IMR-90 (cell line): ENCODE measurements around the gene THUMPD2. TPM values are rescaled to one million over a fixed set of nuclear protein-coding genes. Genes with fewer than 3 reads are reported as not detected.

Source experiments
- ATAC-seq: fragments of 200-7000 bp; cut with Tn5 transposase; 2 replicates; pipeline ENCODE4 v1.9.1; 2020; ENCODE audit warnings: low read depth, mild to moderate bottlenecking, moderate library complexity
- BruUV-seq: library from RNA; stranded (reverse); fragments of 400-500 nt; replicated peaks from 2 replicates; lab custom pipeline; 2021; lab: Mats Ljungman, UMichigan
- CTCF ChIA-PET: fragments of 300-600 bp; formaldehyde crosslinking; extraction: SDS; loops from one replicate; lab custom pipeline; 2021; ENCODE audit warnings: antibody characterized with exemption; lab: Yijun Ruan, JAX
- POLR2A ChIA-PET: fragments of 300-600 bp; sonication (Branson Sonifier 250); formaldehyde crosslinking; loops from one replicate; lab custom pipeline; 2022; ENCODE audit warnings: antibody characterized with exemption; ENCODE audit not compliant: unreplicated experiment; lab: Charles Lee
- DNase-seq: peaks from one replicate; pipeline ENCODE4 v3.0.0; 2013
- H2AFZ ChIP-seq: replicated peaks from 2 replicates; pipeline ENCODE3; 2013; ENCODE audit warnings: low read length, mild to moderate bottlenecking; ENCODE audit not compliant: poor library complexity
- H2AK5ac ChIP-seq: 2 replicates; pipeline ENCODE4 v1.6.1; 2013; ENCODE audit warnings: low read depth, low read length, inconsistent platforms
- H2AK9ac ChIP-seq: replicated peaks from 2 replicates; pipeline ENCODE3; 2013; ENCODE audit warnings: mild to moderate bottlenecking, low read depth, low read length, moderate library complexity; ENCODE audit not compliant: poor library complexity
- H2BK120ac ChIP-seq: 2 replicates; pipeline ENCODE4 v1.6.1; 2013; ENCODE audit warnings: low read depth, low read length, inconsistent platforms
- H2BK15ac ChIP-seq: 3 replicates; pipeline ENCODE4 v1.6.1; 2013; ENCODE audit warnings: low read depth, low read length, inconsistent platforms
- H2BK20ac ChIP-seq: 2 replicates; pipeline ENCODE4 v1.6.1; 2013; ENCODE audit warnings: low read depth, mild to moderate bottlenecking, inconsistent platforms, low read length, moderate library complexity
- H2BK5ac ChIP-seq: 2 replicates; pipeline ENCODE4 v1.6.1; 2013; ENCODE audit warnings: mild to moderate bottlenecking, low read depth, low read length, inconsistent platforms; ENCODE audit not compliant: poor library complexity, severe bottlenecking
- H3K14ac ChIP-seq: replicated peaks from 2 replicates; pipeline ENCODE4 v1.6.1; 2013; ENCODE audit warnings: low read depth, low read length, inconsistent platforms
- H3K18ac ChIP-seq: 2 replicates; pipeline ENCODE4 v1.6.1; 2013; ENCODE audit warnings: low read depth, low read length, control low read depth
- H3K23ac ChIP-seq: 2 replicates; pipeline ENCODE4 v1.6.1; 2013; ENCODE audit warnings: low read depth, low read length, inconsistent platforms
- H3K27ac ChIP-seq: 2 replicates; pipeline ENCODE4 v1.5.1; 2013; ENCODE audit warnings: mild to moderate bottlenecking, control low read depth, low read length; ENCODE audit not compliant: insufficient read depth
- H3K27me3 ChIP-seq: 2 replicates; pipeline ENCODE4 v1.6.1; 2013; ENCODE audit warnings: low read length; ENCODE audit not compliant: control insufficient read depth, insufficient read depth
- H3K36me3 ChIP-seq: 2 replicates; pipeline ENCODE4 v1.6.1; 2013; ENCODE audit warnings: low read length, mixed read lengths; ENCODE audit not compliant: control insufficient read depth, insufficient read depth
- H3K4ac ChIP-seq: 2 replicates; pipeline ENCODE4 v1.6.1; 2013; ENCODE audit warnings: low read depth, low read length, inconsistent platforms
- H3K4me1 ChIP-seq: 2 replicates; pipeline ENCODE4 v1.6.1; 2013; ENCODE audit warnings: low read length, mixed read lengths; ENCODE audit not compliant: control insufficient read depth, insufficient read depth
- H3K4me2 ChIP-seq: 2 replicates; pipeline ENCODE4 v1.6.1; 2013; ENCODE audit warnings: low read depth, mild to moderate bottlenecking, control low read depth, low read length, moderate library complexity
- H3K4me3 ChIP-seq: 2 replicates; pipeline ENCODE4 v1.5.1; 2013; ENCODE audit warnings: low read depth, mild to moderate bottlenecking, control low read depth, low read length, moderate library complexity; ENCODE audit not compliant: insufficient read depth
- H3K56ac ChIP-seq: 2 replicates; pipeline ENCODE4 v1.6.1; 2013; ENCODE audit warnings: low read length, inconsistent platforms; ENCODE audit not compliant: insufficient read depth; ENCODE audit errors: extremely low read depth
- H3K79me1 ChIP-seq, 2 experiments: 2 replicates each; pipeline ENCODE4 v1.6.1; 2013; ENCODE audit warnings: low read length in 2 of 2, inconsistent platforms in 1 of 2, low read depth in 1 of 2
- H3K9ac ChIP-seq: 2 replicates; pipeline ENCODE4 v1.6.1; 2013; ENCODE audit warnings: low read depth, low read length, control low read depth
- H3K9me1 ChIP-seq: 2 replicates; pipeline ENCODE4 v1.6.1; 2013; ENCODE audit warnings: low read length, inconsistent platforms; ENCODE audit not compliant: insufficient read depth
- H3K9me3 ChIP-seq: 2 replicates; pipeline ENCODE4 v1.6.1; 2013; ENCODE audit warnings: low read length; ENCODE audit not compliant: control insufficient read depth, insufficient read depth
- H4K20me1 ChIP-seq: 2 replicates; pipeline ENCODE4 v1.6.1; 2013; ENCODE audit warnings: low read length, inconsistent platforms; ENCODE audit not compliant: insufficient read depth
- H4K5ac ChIP-seq: 2 replicates; pipeline ENCODE4 v1.6.1; 2013; ENCODE audit warnings: mild to moderate bottlenecking, low read depth, low read length, control low read depth
- H4K8ac ChIP-seq, 2 experiments: 2 replicates each; pipeline ENCODE4 v1.6.1; 2013; ENCODE audit warnings: low read depth in 2 of 2, low read length in 2 of 2, control low read depth in 1 of 2, inconsistent platforms in 1 of 2
- H4K91ac ChIP-seq: 2 replicates; pipeline ENCODE4 v1.6.1; 2013; ENCODE audit warnings: low read depth, low read length, inconsistent platforms; ENCODE audit not compliant: insufficient read depth
- BHLHE40 ChIP-seq: fragments of 150-350 bp; IDR thresholded peaks from 2 replicates; pipeline ENCODE4 v1.6.1; 2016; ENCODE audit warnings: mild to moderate bottlenecking, low read depth, low read length
- CEBPB ChIP-seq: IDR thresholded peaks from 2 replicates; pipeline ENCODE4 v1.6.1; 2012; ENCODE audit warnings: low read depth, low read length, improper control_type of control experiment
- CHD1 ChIP-seq: IDR thresholded peaks from 2 replicates; pipeline ENCODE4 v1.6.1; 2012; ENCODE audit warnings: low read depth, low read length, improper control_type of control experiment
- FOS ChIP-seq: fragments of 150-350 bp; IDR thresholded peaks from 2 replicates; pipeline ENCODE4 v1.6.1; 2016; ENCODE audit warnings: low read depth, low read length
- MAFK ChIP-seq: IDR thresholded peaks from 2 replicates; pipeline ENCODE4 v1.6.1; 2012; ENCODE audit warnings: low read depth, low read length, improper control_type of control experiment
- MXI1 ChIP-seq: IDR thresholded peaks from 2 replicates; pipeline ENCODE4 v1.6.1; 2012; ENCODE audit warnings: low read depth, mild to moderate bottlenecking, low read length, moderate library complexity, borderline replicate concordance
- NFE2L2 ChIP-seq: fragments of 150-350 bp; IDR thresholded peaks from 2 replicates; pipeline ENCODE4 v1.6.1; 2016; ENCODE audit warnings: low read depth, mild to moderate bottlenecking, low read length
- POLR2A ChIP-seq: IDR thresholded peaks from 2 replicates; pipeline ENCODE4 v1.6.1; 2012; ENCODE audit warnings: mild to moderate bottlenecking, low read depth, low read length
- RAD21 ChIP-seq: IDR thresholded peaks from 2 replicates; pipeline ENCODE4 v1.6.1; 2012; ENCODE audit warnings: low read length, improper control_type of control experiment
- RCOR1 ChIP-seq: IDR thresholded peaks from 2 replicates; pipeline ENCODE4 v1.6.1; 2012; ENCODE audit warnings: mild to moderate bottlenecking, low read length, improper control_type of control experiment; ENCODE audit not compliant: insufficient replicate concordance
- RFX5 ChIP-seq: IDR thresholded peaks from 2 replicates; pipeline ENCODE4 v1.8.0; 2012; ENCODE audit warnings: low read depth, mild to moderate bottlenecking, low read length, moderate library complexity
- SMC3 ChIP-seq: fragments of 150-350 bp; IDR thresholded peaks from 2 replicates; pipeline ENCODE4 v1.6.1; 2016; ENCODE audit warnings: low read depth, mild to moderate bottlenecking, antibody characterized with exemption, low read length, moderate library complexity
- WGBS, 2 experiments: methylation state at CpG; one replicate each; pipeline versions ENCODE4 v1.1.5 to v1.1.7; 2013; ENCODE audit warnings: missing lambda C conversion rate in 2 of 2; ENCODE audit not compliant: insufficient read length in 1 of 2; ENCODE audit errors: extremely low coverage in 2 of 2; 5-methylcytosine and 5-hydroxymethylcytosine counted together
- dilution Hi-C: fragments of 300-500 bp; cut with HindIII; formaldehyde crosslinking; loops from one replicate; pipeline ENCODE4 v1.14.3; 2018; ENCODE audit warnings: low sequenced_read_pairs; ENCODE audit not compliant: unreplicated experiment
- in situ Hi-C: fragments of 300-500 bp; cut with MboI; formaldehyde crosslinking; loops from 3 replicates; pipeline ENCODE4 v1.14.3; 2019; ENCODE audit warnings: low sequenced_read_pairs, inconsistent platforms, mixed read lengths
- intact Hi-C: fragments of 100-400 bp; cut with micrococcal nuclease; formaldehyde crosslinking; loops from 2 replicates; pipeline ENCODE4 v1.10.0; 2022
- polyA plus RNA-seq, 3 experiments: library from polyadenylated mRNA; depleted of rRNA; stranded (reverse); fragments of >200 nt; gene quantifications; 2 replicates each; pipeline ENCODE4 v1.2.3, GENCODE V29; 2012; ENCODE audit warnings: low replicate concordance in 1 of 3
- total RNA-seq: library from RNA; depleted of rRNA; stranded (reverse); fragments of >200 nt; gene quantifications from 2 replicates; pipeline ENCODE4 v1.2.3, GENCODE V29; 2012
- TF ChIP-seq, protein P1 (sequence below): fragments of 150-350 bp; IDR thresholded peaks from 2 replicates; pipeline ENCODE4 v1.6.1; 2016; ENCODE audit warnings: low read depth, mild to moderate bottlenecking, low read length, moderate library complexity, borderline replicate concordance
- TF ChIP-seq, protein P2 (sequence below): fragments of 150-350 bp; IDR thresholded peaks from 2 replicates; pipeline ENCODE4 v1.6.1; 2017; ENCODE audit warnings: mild to moderate bottlenecking, antibody characterized with exemption, low read length, low read depth
- TF ChIP-seq, protein P3 (sequence below): conservative IDR thresholded peaks from 2 replicates; pipeline ENCODE4 v1.5.1; 2012; ENCODE audit warnings: mild to moderate bottlenecking, low read depth, low read length, improper control_type of control experiment

THUMPD2 gene
- total and polyA plus RNA-seq, 2 of the 4 experiments (the other 2 are of a cell fraction) = 4.8 to 7.0 TPM

DNA sequence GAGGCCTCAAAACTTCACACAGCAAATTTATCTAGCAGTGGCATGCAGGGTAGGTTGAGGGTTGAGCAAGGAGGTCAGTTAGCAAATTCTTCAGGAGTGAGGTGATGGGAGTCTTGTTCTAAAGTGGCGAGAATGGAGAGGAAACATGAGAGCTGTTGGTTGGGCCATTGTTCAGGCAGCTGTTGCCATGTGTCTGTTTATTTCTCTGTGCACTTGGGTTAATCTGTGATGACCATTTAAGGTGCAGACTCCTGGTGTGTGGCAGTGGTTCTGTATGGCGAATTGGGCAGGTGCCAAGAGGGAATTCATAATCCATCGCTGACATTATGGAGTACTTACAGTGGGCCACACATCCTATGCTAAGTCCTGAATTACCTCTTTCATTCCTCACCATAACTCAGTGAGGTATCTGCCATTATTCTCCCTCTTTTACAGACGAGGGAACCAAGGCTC is 82.9 kb downstream of the THUMPD2 start:
- Histone ChIP-seq H2AK5ac (peak overlapping the region; percentile 50), H2BK120ac (peak overlapping the region; percentile 64), H4K8ac (peak overlapping the region; percentile 4 to 68), H3K9me3 (peaks cover 3% of the 10 kb centered on the region), H3K56ac (no peak overlapping the region), H3K36me3 (no peaks in the 10 kb centered on the region), H4K20me1 (no peaks in the 10 kb centered on the region), H3K4me3 (no peak overlapping the region), H3K9me1 (peaks cover 9% of the 10 kb centered on the region), H2BK15ac (peak overlapping the region; percentile 84; the same call in 2 of the 3 replicates), H3K4me2 (0 out of 2 replicates have a peak overlapping the region, but pooled peaks have one; percentile 1), H3K18ac (peak overlapping the region; percentile 73), H2BK5ac (peak overlapping the region; percentile 68), H3K4ac (peak overlapping the region; percentile 54), H3K9ac (no peak overlapping the region), H4K5ac (peak overlapping the region; percentile 48), H4K91ac (peak overlapping the region; percentile 65), H3K23ac (0 out of 2 replicates have a peak overlapping the region, but pooled peaks have one; percentile 26), H2AK9ac (no peak overlapping the region), H3K79me1 (no peaks in the 10 kb centered on the region), H3K27me3 (no peaks in the 10 kb centered on the region), H3K14ac (peak overlapping the region; percentile 30), H3K27ac (peak overlapping the region; percentile 53; the same call in 1 of the 2 replicates), H2AFZ (peak overlapping the region; percentile 48), H2BK20ac (peak overlapping the region; percentile 44), H3K4me1 (peaks cover 10% of the 10 kb centered on the region)
- no CpG with 5 or more reads among the region's 4 CpGs for WGBS, 2 experiments
- ChIA-PET POLR2A (no interaction called here), CTCF (interaction anchor here (0.9 to 2.1 kb wide), 8 partner anchors 11 to 259 kb away, joined by 3 to 20 read pairs (median 3); partner anchors contain the start of gene MAP4K3)
- dilution Hi-C loops (no loop called here), intact Hi-C loops (loop anchor here (1.0 to 10.0 kb wide), 3 partner anchors 35 to 411 kb away; partner anchors contain the start of gene MAP4K3), in situ Hi-C loops (loop anchor here (5.0 to 25.0 kb wide), 2 partner anchors 179 to 334 kb away; no protein-coding TSS in a partner anchor)
- no TSS peak for BruUV-seq
- DNase-seq (peak; percentile 93), ATAC-seq (peak; percentile 81)
- TF ChIP-seq CHD1 (no peak), CEBPB (peak; percentile 81), RCOR1 (no peak), FOS (no peak), NFE2L2 (no peak), BHLHE40 (peak; percentile 19; the same call in 1 of the 2 replicates), MAFK (no peak), RFX5 (no peak), MXI1 (no peak), POLR2A (no peak), SMC3 (no peak), RAD21 (no peak)
- TF ChIP-seq, protein P1, sequence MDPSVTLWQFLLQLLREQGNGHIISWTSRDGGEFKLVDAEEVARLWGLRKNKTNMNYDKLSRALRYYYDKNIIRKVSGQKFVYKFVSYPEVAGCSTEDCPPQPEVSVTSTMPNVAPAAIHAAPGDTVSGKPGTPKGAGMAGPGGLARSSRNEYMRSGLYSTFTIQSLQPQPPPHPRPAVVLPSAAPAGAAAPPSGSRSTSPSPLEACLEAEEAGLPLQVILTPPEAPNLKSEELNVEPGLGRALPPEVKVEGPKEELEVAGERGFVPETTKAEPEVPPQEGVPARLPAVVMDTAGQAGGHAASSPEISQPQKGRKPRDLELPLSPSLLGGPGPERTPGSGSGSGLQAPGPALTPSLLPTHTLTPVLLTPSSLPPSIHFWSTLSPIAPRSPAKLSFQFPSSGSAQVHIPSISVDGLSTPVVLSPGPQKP = no peak
- TF ChIP-seq, protein P2, sequence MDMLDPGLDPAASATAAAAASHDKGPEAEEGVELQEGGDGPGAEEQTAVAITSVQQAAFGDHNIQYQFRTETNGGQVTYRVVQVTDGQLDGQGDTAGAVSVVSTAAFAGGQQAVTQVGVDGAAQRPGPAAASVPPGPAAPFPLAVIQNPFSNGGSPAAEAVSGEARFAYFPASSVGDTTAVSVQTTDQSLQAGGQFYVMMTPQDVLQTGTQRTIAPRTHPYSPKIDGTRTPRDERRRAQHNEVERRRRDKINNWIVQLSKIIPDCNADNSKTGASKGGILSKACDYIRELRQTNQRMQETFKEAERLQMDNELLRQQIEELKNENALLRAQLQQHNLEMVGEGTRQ = no peak
- TF ChIP-seq, protein P3, sequence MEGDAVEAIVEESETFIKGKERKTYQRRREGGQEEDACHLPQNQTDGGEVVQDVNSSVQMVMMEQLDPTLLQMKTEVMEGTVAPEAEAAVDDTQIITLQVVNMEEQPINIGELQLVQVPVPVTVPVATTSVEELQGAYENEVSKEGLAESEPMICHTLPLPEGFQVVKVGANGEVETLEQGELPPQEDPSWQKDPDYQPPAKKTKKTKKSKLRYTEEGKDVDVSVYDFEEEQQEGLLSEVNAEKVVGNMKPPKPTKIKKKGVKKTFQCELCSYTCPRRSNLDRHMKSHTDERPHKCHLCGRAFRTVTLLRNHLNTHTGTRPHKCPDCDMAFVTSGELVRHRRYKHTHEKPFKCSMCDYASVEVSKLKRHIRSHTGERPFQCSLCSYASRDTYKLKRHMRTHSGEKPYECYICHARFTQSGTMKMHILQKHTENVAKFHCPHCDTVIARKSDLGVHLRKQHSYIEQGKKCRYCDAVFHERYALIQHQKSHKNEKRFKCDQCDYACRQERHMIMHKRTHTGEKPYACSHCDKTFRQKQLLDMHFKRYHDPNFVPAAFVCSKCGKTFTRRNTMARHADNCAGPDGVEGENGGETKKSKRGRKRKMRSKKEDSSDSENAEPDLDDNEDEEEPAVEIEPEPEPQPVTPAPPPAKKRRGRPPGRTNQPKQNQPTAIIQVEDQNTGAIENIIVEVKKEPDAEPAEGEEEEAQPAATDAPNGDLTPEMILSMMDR = no peak
